ENCODE data around the gene ZNF354C.

The ZNF354C gene

GRCh38 chr5:179127136-179128040 lies 67.2 kb downstream of the ZNF354C start:
- no peak for DNase-seq (ENCODE audit: low spot score)

- no peak for DNase-seq (ENCODE audit: low spot score)
Measured at GRCh38 chr5:179128041-179128365, 67.8 kb downstream of the ZNF354C start.

- no peak for DNase-seq (ENCODE audit: low spot score)
Measured at GRCh38 chr5:179128976-179129375, 68.8 kb downstream of the ZNF354C start.

GRCh38 chr5:179129607-179130071 lies 69.5 kb downstream of the ZNF354C start:
- DNase-seq (ENCODE audit: low spot score) = no peak

DNA sequence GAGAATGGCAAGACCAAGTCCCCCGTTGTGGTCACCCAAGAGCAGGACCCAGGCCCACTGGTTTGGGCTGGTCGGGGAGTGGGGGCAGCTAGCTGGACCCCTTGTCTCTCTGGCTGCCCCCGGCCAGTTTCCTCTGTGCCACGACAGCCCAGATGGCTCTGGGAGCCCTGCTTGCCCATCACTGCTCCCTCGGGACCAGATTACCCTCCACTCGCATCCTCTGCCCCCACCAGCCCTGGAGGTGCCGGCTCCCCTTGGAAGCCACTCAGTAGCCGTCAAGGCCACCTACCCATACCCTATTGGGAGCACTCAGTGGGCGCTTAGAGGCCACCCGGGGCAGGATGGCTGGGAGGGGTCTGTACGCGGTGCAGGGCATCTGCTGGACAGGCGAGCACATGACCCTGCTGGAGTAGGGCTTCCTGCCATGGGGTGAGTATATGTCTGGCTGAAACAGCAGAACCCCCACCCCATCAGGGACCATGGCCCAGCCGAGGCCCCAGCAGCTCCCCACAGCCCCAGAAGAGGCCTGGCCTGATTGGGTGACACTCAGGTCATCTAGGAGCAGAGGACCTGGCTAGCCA lies 70.0 kb downstream of the ZNF354C start:
- no peak for DNase-seq (ENCODE audit: low spot score)

- no peak for DNase-seq (ENCODE audit: low spot score)
Measured at GRCh38 chr5:179131321-179131835, 71.2 kb downstream of the ZNF354C start.

DNA sequence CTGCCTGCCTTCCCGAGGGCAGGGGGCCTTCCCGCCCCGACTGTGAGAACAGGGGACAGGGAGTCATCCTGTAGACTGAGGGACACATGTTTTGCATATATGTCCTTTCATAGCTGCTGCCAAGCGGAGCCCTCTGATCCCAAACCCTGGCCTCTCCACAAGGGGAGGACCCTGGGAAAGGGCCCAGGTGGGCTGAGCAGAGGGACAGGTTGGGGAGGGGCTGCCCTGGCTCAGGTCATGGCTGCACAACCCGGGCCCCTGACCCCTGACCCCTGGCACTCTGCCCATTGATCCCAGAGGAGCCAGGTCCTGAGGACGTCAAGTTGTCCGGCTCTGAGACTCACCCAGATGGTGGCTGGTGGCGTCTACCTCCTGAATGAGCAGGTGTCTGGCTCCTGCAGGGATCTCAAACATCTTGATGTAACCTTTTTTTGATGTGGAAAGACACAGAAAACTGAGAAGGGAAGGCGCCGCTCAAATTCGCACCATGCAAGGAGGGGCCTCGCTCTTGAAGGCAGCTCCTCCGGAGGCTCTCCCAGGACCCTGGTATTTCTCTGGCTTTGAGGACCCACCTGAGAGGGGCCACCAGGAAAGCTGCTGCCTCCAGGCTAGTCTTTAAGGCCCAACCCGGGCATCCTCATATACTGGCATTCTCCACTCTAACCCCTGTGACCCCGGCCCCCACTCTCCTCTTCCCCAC lies 71.9 kb downstream of the ZNF354C start:
- DNase-seq (ENCODE audit: low spot score) = no peak

DNA sequence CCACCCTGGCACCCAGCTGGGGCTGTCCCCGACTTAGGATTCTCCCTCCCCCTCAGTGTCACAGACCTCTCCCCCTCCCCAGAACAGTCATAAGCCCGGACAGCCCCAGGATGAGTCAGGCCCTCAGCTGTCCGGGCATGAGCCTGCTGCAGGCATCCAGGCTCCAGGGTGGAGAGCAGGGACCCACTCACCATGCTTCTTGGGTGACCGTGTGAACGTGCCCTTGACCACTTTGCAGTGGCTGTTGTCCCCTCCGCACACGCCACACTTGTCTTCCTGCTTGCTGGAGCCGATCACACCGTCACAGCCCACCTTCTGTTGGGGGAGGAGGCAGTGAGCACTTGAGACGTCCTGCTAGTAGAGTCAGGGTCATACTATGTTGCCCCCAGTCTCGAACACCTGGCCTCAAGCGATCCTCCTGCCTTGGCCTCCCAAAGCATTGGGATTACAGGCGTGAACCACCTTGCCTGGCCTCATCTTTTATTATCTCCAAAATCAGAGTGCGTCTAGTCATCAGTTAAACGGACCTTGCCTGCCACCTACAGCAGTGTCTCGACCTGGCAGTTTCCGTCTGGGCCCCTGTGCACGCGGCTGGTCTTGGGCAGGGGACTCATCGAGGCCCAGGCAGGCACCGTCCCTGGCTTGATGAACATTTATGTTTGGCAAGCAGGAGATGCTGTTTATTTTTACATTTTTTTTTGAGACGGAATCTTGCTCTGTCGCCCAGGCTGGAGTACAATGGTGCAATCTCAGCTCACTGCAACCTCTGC lies 72.6 kb downstream of the ZNF354C start:
- DNase-seq (ENCODE audit: low spot score) = no peak

All from kidney tubule cell (primary cell).